PC-3 (cell line): ENCODE data around the gene TTC22. TPM values are rescaled to one million over a fixed set of nuclear protein-coding genes. Genes with fewer than 3 reads are reported as not detected.

Source experiments
- ATAC-seq: fragments of 200-7000 bp; cut with Tn5 transposase; 2 replicates; pipeline ENCODE4 v1.9.1; 2020; ENCODE audit warnings: mild to moderate bottlenecking, moderate library complexity
- BruUV-seq: library from RNA; stranded (reverse); fragments of 400-500 nt; replicated peaks from 2 replicates; lab custom pipeline; 2021; lab: Mats Ljungman, UMichigan
- CTCF ChIA-PET: fragments of 300-600 bp; sonication (Branson Sonifier 250); formaldehyde crosslinking; loops from one replicate; lab custom pipeline; 2022; ENCODE audit warnings: antibody characterized with exemption; lab: Charles Lee
- POLR2A ChIA-PET: fragments of 300-600 bp; sonication (Branson Sonifier 250); formaldehyde crosslinking; loops from one replicate; lab custom pipeline; 2022; ENCODE audit warnings: antibody characterized with exemption; ENCODE audit not compliant: unreplicated experiment; lab: Charles Lee
- DNase-seq: peaks from one replicate; pipeline ENCODE4 v3.0.0-alpha.2; 2015
- H2AFZ ChIP-seq: fragments of 300-600 bp; sonication (generic); 2 replicates; pipeline ENCODE4 v1.6.0; 2016; ENCODE audit warnings: antibody characterized with exemption, low read length
- H3F3A ChIP-seq: fragments of 300-600 bp; sonication (generic); one replicate; pipeline ENCODE4 v1.6.0; 2017; ENCODE audit warnings: antibody characterized with exemption, low read length, control low read depth, mild to moderate bottlenecking; ENCODE audit not compliant: unreplicated experiment
- H3K27ac ChIP-seq: fragments of 300-600 bp; sonication (generic); 2 replicates; pipeline ENCODE4 v1.5.1; 2016; ENCODE audit warnings: mild to moderate bottlenecking, low read length
- H3K27me3 ChIP-seq: fragments of 300-600 bp; sonication (generic); 2 replicates; pipeline ENCODE4 v1.6.1; 2016; ENCODE audit warnings: low read length, mixed read lengths
- H3K36me3 ChIP-seq: fragments of 300-600 bp; sonication (generic); 2 replicates; pipeline ENCODE4 v1.6.1; 2016; ENCODE audit warnings: low read depth, mixed run types, low read length, mixed read lengths
- H3K4me1 ChIP-seq: fragments of 300-600 bp; sonication (generic); 2 replicates; pipeline ENCODE4 v1.5.1; 2016; ENCODE audit warnings: low read length; ENCODE audit not compliant: insufficient read depth
- H3K4me2 ChIP-seq: fragments of 300-600 bp; sonication (generic); 2 replicates; pipeline ENCODE4 v1.6.0; 2016; ENCODE audit warnings: low read length
- H3K4me3 ChIP-seq: fragments of 300-600 bp; sonication (generic); 2 replicates; pipeline ENCODE4 v1.5.1; 2016; ENCODE audit warnings: mild to moderate bottlenecking, low read length, mixed read lengths
- H3K79me2 ChIP-seq: fragments of 300-600 bp; sonication (generic); 2 replicates; pipeline ENCODE4 v1.6.1; 2017; ENCODE audit warnings: low read length, mixed read lengths
- H3K9ac ChIP-seq: fragments of 300-600 bp; sonication (generic); 2 replicates; pipeline ENCODE4 v1.6.0; 2016; ENCODE audit warnings: mild to moderate bottlenecking, low read length
- H3K9me2 ChIP-seq: fragments of 300-600 bp; sonication (generic); replicated peaks from 2 replicates; pipeline ENCODE4 v1.6.1; 2016; ENCODE audit warnings: mixed run types, low read length, mixed read lengths
- H3K9me3 ChIP-seq: fragments of 300-600 bp; sonication (generic); 2 replicates; pipeline ENCODE4 v1.6.1; 2016; ENCODE audit warnings: low read length, mixed read lengths
- H4K20me1 ChIP-seq: fragments of 300-600 bp; sonication (generic); 2 replicates; pipeline ENCODE4 v1.6.1; 2016; ENCODE audit warnings: low read length, mixed read lengths
- EZH2 ChIP-seq: fragments of 300-600 bp; sonication (generic); IDR thresholded peaks from one replicate; pipeline ENCODE4 v1.6.1; 2017; ENCODE audit warnings: antibody characterized with exemption, mild to moderate bottlenecking, low read length; ENCODE audit not compliant: unreplicated experiment
- EZH2phosphoT487 ChIP-seq: fragments of 300-600 bp; sonication (generic); IDR thresholded peaks from 2 replicates; pipeline ENCODE4 v1.6.1; 2018; ENCODE audit warnings: mild to moderate bottlenecking, antibody characterized with exemption, low read length, borderline replicate concordance
- intact Hi-C: fragments of 100-400 bp; cut with micrococcal nuclease; formaldehyde crosslinking; loops from 2 replicates; pipeline ENCODE4 v1.9.0; 2023
- total RNA-seq: library from RNA; depleted of rRNA; stranded (reverse); fragments of >200 nt; gene quantifications from 2 replicates; pipeline ENCODE4 v1.2.3, GENCODE V29; 2014
- TF ChIP-seq, protein P1 (sequence below): fragments of 300-600 bp; sonication (generic); conservative IDR thresholded peaks from 2 replicates; pipeline ENCODE4 v1.5.1; 2017; ENCODE audit warnings: antibody characterized with exemption, low read depth, mild to moderate bottlenecking, low read length

Gene TTC22
- total RNA-seq, 1 experiment from 2014 or later, result 21.8 TPM

DNA sequence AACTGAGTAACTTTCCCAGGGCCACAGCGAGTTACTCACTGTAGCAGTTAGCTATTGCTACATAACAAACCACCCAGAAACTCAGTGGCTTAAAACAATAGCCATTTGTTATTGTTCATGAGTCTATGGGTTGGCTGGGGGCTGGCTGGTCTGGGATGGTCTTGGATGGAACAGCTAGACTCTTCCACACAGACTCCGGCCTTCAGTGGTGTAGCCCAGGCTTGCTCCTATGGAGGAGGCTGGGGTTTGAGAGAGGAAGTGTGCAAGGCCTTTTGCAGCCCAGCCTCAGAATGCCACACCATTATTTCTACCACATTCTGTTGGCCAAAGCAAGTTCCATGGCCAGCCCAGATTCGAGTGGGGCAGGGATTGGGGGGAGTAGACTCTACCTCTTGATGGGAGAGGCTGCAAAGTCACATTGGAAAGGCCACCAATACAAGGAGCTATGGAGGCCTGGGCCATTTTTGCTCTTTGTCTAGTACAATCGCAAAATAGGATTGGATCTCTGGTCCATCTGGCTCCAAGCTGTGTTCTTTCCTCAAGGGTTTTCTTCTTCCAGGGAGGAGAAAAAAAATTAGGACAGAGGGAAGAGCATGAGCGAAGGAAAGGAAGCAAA, 37.5 kb upstream of the TTC22 start:
- H2AFZ ChIP-seq, result no peak overlapping the region
- ATAC-seq, result no peak
- CTCF ChIA-PET, result interaction anchor here (1.0 kb wide), 1 partner anchor 106 kb away, joined by 5 read pairs; no protein-coding TSS in a partner anchor

DNA sequence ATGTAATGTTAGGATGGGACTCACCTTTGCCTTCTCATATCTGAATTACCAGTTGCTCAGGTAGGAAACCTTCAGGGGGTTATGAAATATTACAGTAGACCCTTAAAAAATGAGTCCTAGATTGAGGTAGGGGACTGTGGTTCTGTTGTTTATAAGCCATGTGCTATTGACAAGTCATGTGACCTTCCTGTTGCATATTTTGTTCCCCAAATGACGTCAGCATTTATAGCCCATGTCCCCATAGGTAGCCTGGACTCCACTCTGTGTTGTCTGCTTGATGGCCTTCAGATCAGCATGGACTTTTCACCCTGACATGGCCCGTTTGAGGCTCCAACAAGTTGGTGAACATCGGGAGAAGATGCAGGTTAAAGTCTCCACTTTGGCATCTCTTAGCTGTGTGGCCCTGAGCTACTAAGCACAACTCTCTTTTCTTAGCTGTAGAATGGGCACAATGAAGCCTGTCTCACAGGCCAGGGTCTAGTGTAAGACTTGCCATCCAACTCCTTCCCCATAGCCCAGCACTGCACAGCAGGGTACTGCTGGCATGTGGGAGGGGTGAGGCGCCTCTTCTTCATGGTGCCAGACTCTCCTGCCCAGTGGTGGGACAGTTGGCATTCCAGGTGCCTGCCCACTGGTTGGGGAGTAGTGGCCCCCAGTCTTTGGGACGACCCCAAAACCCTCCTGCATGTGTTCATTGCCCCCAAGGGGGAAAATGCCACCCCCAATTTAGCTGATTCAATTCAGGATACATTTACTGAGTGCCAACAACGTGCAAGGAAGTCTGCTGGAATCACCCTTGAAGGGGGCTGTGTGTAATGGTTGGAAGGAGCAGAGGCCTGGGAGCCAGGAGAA, 36.1 kb upstream of the TTC22 start:
- Histone ChIP-seq H3K4me1 (0 out of 2 replicates have a peak, but pooled peaks cover 3% of the 10 kb centered on the region), H2AFZ (no peak overlapping the region), H3K27me3 (no peaks in the 10 kb centered on the region), H3K79me2 (no peaks in the 10 kb centered on the region), H3K4me3 (no peak overlapping the region), H4K20me1 (no peaks in the 10 kb centered on the region), H3K36me3 (no peaks in the 10 kb centered on the region), H3F3A (no peaks in the 10 kb centered on the region), H3K9me2 (no peaks in the 10 kb centered on the region), H3K4me2 (no peak overlapping the region), H3K9me3 (no peaks in the 10 kb centered on the region), H3K27ac (no peak overlapping the region), H3K9ac (no peak overlapping the region)
- POLR2A ChIA-PET, result no interaction called here
- ATAC-seq (no peak), DNase-seq (no peak)
- CTCF ChIA-PET, result no interaction called here
- intact Hi-C loops, result no loop called here
- no TSS peak for BruUV-seq
- TF ChIP-seq EZH2, result no peak
- no peak for TF ChIP-seq EZH2phosphoT487
- TF ChIP-seq, protein P1, sequence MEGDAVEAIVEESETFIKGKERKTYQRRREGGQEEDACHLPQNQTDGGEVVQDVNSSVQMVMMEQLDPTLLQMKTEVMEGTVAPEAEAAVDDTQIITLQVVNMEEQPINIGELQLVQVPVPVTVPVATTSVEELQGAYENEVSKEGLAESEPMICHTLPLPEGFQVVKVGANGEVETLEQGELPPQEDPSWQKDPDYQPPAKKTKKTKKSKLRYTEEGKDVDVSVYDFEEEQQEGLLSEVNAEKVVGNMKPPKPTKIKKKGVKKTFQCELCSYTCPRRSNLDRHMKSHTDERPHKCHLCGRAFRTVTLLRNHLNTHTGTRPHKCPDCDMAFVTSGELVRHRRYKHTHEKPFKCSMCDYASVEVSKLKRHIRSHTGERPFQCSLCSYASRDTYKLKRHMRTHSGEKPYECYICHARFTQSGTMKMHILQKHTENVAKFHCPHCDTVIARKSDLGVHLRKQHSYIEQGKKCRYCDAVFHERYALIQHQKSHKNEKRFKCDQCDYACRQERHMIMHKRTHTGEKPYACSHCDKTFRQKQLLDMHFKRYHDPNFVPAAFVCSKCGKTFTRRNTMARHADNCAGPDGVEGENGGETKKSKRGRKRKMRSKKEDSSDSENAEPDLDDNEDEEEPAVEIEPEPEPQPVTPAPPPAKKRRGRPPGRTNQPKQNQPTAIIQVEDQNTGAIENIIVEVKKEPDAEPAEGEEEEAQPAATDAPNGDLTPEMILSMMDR, result no peak

More for the DNA sequence above, 37.5 kb upstream of the TTC22 start:
- H4K20me1 ChIP-seq, result no peaks in the 10 kb centered on the region
- intact Hi-C loops, result no loop called here
- POLR2A ChIA-PET, result no interaction called here
- no peaks in the 10 kb centered on the region for H3K27me3 ChIP-seq
- no peaks in the 10 kb centered on the region for H3K9me2 ChIP-seq
- H3K4me3 ChIP-seq, result no peak overlapping the region
- 0 out of 2 replicates have a peak, but pooled peaks cover 3% of the 10 kb centered on the region for H3K4me1 ChIP-seq
- no TSS peak for BruUV-seq
- no peak overlapping the region for H3K9ac ChIP-seq
- no peaks in the 10 kb centered on the region for H3F3A ChIP-seq
- no peak overlapping the region for H3K27ac ChIP-seq
- H3K79me2 ChIP-seq, result no peaks in the 10 kb centered on the region
- no peaks in the 10 kb centered on the region for H3K36me3 ChIP-seq
- H3K9me3 ChIP-seq, result no peaks in the 10 kb centered on the region
- H3K4me2 ChIP-seq, result no peak overlapping the region
- TF ChIP-seq EZH2 (no peak), EZH2phosphoT487 (no peak)
- TF ChIP-seq, protein P1, result no peak
- no peak for DNase-seq

DNA sequence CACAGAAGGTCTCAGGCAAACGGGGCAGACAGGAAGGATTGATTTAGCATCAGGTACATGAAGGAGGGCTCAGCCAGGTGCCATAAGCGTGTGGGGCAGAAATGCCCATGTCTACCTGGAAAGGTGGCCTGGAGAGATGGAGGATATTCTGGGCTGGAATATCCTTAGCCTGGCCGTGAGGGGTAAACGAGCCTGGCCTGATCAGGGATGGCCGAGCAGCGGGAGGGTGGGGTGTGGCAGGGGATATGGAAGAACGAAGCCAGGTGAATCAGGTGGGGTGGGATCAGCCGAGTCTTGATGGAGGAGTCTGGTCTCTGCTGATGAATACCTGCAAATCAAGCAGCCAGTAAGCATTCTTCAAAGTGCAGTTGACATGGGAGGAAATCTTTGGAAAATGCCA, 35.5 kb upstream of the TTC22 start:
- 0 out of 2 replicates have a peak, but pooled peaks cover 3% of the 10 kb centered on the region for H3K4me1 ChIP-seq
- no peak overlapping the region for H3K27ac ChIP-seq
- no peaks in the 10 kb centered on the region for H3K36me3 ChIP-seq
- POLR2A ChIA-PET, result no interaction called here
- no peak for ATAC-seq
- TF ChIP-seq, protein P1, result no peak
- no peak for TF ChIP-seq EZH2
- TF ChIP-seq EZH2phosphoT487, result no peak
- H2AFZ ChIP-seq, result no peak overlapping the region
- H4K20me1 ChIP-seq, result no peaks in the 10 kb centered on the region
- intact Hi-C loops, result no loop called here
- no peak for DNase-seq
- CTCF ChIA-PET, result no interaction called here
- H3K9me2 ChIP-seq, result no peaks in the 10 kb centered on the region
- no peaks in the 10 kb centered on the region for H3K9me3 ChIP-seq
- H3F3A ChIP-seq, result no peaks in the 10 kb centered on the region
- no peaks in the 10 kb centered on the region for H3K27me3 ChIP-seq
- no peak overlapping the region for H3K4me3 ChIP-seq
- BruUV-seq, result no TSS peak
- H3K9ac ChIP-seq, result no peak overlapping the region
- no peak overlapping the region for H3K4me2 ChIP-seq
- H3K79me2 ChIP-seq, result no peaks in the 10 kb centered on the region
